K562 (cell line): Measurements from ENCODE around the gene KIF26A. TPM values are rescaled to one million over a fixed set of nuclear protein-coding genes. Genes with fewer than 3 reads are reported as not detected.

Source experiments
- ATAC-seq: fragments of 200-7000 bp; cut with Tn5 transposase; 3 replicates; pipeline ENCODE4 v1.9.1; 2020; ENCODE audit warnings: moderate library complexity
- BruUV-seq: library from RNA; stranded (reverse); fragments of 400-500 nt; replicated peaks from 2 replicates; lab custom pipeline; 2021; lab: Mats Ljungman, UMichigan
- CTCF ChIA-PET: fragments of 300-600 bp; formaldehyde crosslinking; extraction: SDS; loops from one replicate; lab custom pipeline; 2021; ENCODE audit warnings: low intra/inter-chr PET ratio; lab: Yijun Ruan, JAX
- POLR2A ChIA-PET: fragments of 300-600, 350-650 bp; sonication (Branson Sonifier 250); formaldehyde crosslinking; extraction: SDS; loops from one replicate; lab custom pipeline; 2021; ENCODE audit warnings: antibody characterized with exemption, inconsistent platforms; lab: Yijun Ruan, JAX
- DNase-seq, 4 experiments: peaks; one replicate each; pipeline versions ENCODE4 v3.0.0 to v3.0.0-alpha.2; 2011 to 2018; ENCODE audit warnings: low spot score in 3 of 4, mixed read lengths in 3 of 4; ENCODE audit errors: extremely low read depth in 1 of 4
- FAIRE-seq: peaks from 2 replicates; lab custom pipeline; 2011; peaks lifted over from hg19 to GRCh38; lab: Jason Lieb, UNC
- H2AFZ ChIP-seq: 2 replicates; pipeline ENCODE4 v1.6.0; 2011; ENCODE audit warnings: low read depth, low read length, control low read depth, inconsistent platforms
- H3K27ac ChIP-seq: fragments of 200-600 bp; 3 replicates; pipeline ENCODE4 v1.8.0; 2011; ENCODE audit warnings: low read depth, mild to moderate bottlenecking, control low read depth, inconsistent platforms, low read length, moderate library complexity, mixed read lengths; ENCODE audit errors: extremely low read depth
- H3K27me3 ChIP-seq, 2 experiments: fragments of 300-600 bp in 1 of 2; 2 replicates in 1 of 2; 3 replicates in 1 of 2; pipeline versions ENCODE4 v1.6.0 to v1.8.0; 2011; ENCODE audit warnings: inconsistent platforms in 2 of 2, low read length in 2 of 2, mild to moderate bottlenecking in 1 of 2, mixed read lengths in 1 of 2, moderate library complexity in 1 of 2; ENCODE audit not compliant: control insufficient read depth in 2 of 2, insufficient read depth in 2 of 2
- H3K36me3 ChIP-seq: fragments of 300-600 bp; 3 replicates; pipeline ENCODE4 v1.8.0; 2011; ENCODE audit warnings: mild to moderate bottlenecking, low read length, inconsistent platforms; ENCODE audit not compliant: control insufficient read depth, insufficient read depth
- H3K4me1 ChIP-seq, 2 experiments: fragments of 200-600 bp in 1 of 2; replicated peaks in 1 of 2; 2 replicates in 1 of 2; 3 replicates in 1 of 2; pipeline versions ENCODE4 v1.5.1 to v1.8.0; 2011; ENCODE audit warnings: inconsistent platforms in 2 of 2, low read length in 2 of 2, mild to moderate bottlenecking in 1 of 2, mixed read lengths in 1 of 2, moderate library complexity in 1 of 2; ENCODE audit not compliant: control insufficient read depth in 2 of 2, insufficient read depth in 2 of 2
- H3K4me2 ChIP-seq: 2 replicates; pipeline ENCODE4 v1.6.1; 2011; ENCODE audit warnings: low read length, control low read depth, inconsistent platforms, mixed read lengths; ENCODE audit not compliant: insufficient read depth
- H3K4me3 ChIP-seq: fragments of 200-600 bp; sonication (generic), shearing (Covaris generic); 2 replicates; pipeline ENCODE4 v1.5.1; 2016; ENCODE audit warnings: control low read depth, inconsistent platforms
- H3K79me2 ChIP-seq: fragments of 200-600 bp; 3 replicates; pipeline ENCODE4 v1.8.0; 2011; ENCODE audit warnings: low read length, inconsistent platforms; ENCODE audit not compliant: control insufficient read depth, insufficient read depth
- H3K9ac ChIP-seq, 2 experiments: 2 replicates each; pipeline versions ENCODE4 v1.6.0 to v1.6.1; 2011; ENCODE audit warnings: low read depth in 2 of 2, low read length in 2 of 2, control low read depth in 1 of 2, inconsistent platforms in 1 of 2, mild to moderate bottlenecking in 1 of 2, mixed read lengths in 1 of 2; ENCODE audit not compliant: insufficient read depth in 1 of 2
- H3K9me1 ChIP-seq: one replicate; pipeline ENCODE4 v1.6.0; 2011; ENCODE audit warnings: inconsistent platforms, mild to moderate bottlenecking, low read length, moderate library complexity; ENCODE audit not compliant: control insufficient read depth, insufficient read depth
- H3K9me3 ChIP-seq: replicated peaks from 2 replicates; pipeline ENCODE4 v1.5.1; 2011; ENCODE audit warnings: low read depth, low read length, inconsistent platforms; ENCODE audit not compliant: control insufficient read depth, insufficient read depth
- H4K20me1 ChIP-seq: replicated peaks from 2 replicates; pipeline ENCODE4 v1.6.1; 2011; ENCODE audit warnings: low read length, inconsistent platforms, mixed read lengths; ENCODE audit not compliant: control insufficient read depth, insufficient read depth
- BMI1 ChIP-seq: fragments of 150-350 bp; IDR thresholded peaks from 2 replicates; pipeline ENCODE4 v1.6.1; 2014; ENCODE audit warnings: low read length
- BRF1 ChIP-seq: IDR thresholded peaks from 3 replicates; pipeline ENCODE4 v1.6.1; 2011; ENCODE audit warnings: borderline replicate concordance, mild to moderate bottlenecking; ENCODE audit not compliant: insufficient read length; ENCODE audit errors: extremely low read depth
- CBX1 ChIP-seq: sonication (generic); IDR thresholded peaks from 2 replicates; pipeline ENCODE4 v1.6.1; 2016; ENCODE audit warnings: antibody characterized with exemption, low read depth, mild to moderate bottlenecking
- ETV1 ChIP-seq: fragments of 450-650 bp; conservative IDR thresholded peaks from 2 replicates; pipeline ENCODE4 v1.6.1; 2016; ENCODE audit warnings: missing genetic modification characterization, control low read depth, low read depth, missing compliant biosample characterization
- HINFP ChIP-seq: fragments of 450-650 bp; conservative IDR thresholded peaks from 2 replicates; pipeline ENCODE4 v1.6.1; 2016; ENCODE audit warnings: missing genetic modification characterization, low read depth, mild to moderate bottlenecking, control low read depth, missing compliant biosample characterization
- JUNB ChIP-seq: fragments of 450-650 bp; formaldehyde crosslinking; conservative IDR thresholded peaks from 2 replicates; pipeline ENCODE4 v1.4.0; 2020; ENCODE audit warnings: mild to moderate bottlenecking
- MITF ChIP-seq: IDR thresholded peaks from 2 replicates; pipeline ENCODE4 v1.6.1; 2014; ENCODE audit warnings: antibody characterized with exemption
- STAT5B ChIP-seq: fragments of 250-450 bp; sonication (Bioruptor Pico); IDR thresholded peaks from 2 replicates; pipeline ENCODE4 v1.8.0; 2021; ENCODE audit warnings: mild to moderate bottlenecking, inconsistent platforms
- THRAP3 ChIP-seq: fragments of 450-650 bp; IDR thresholded peaks from 2 replicates; pipeline ENCODE4 v1.6.1; 2016; ENCODE audit warnings: mild to moderate bottlenecking, inconsistent platforms, borderline replicate concordance
- UBTF ChIP-seq, 2 experiments: IDR thresholded peaks; 2 replicates each; pipeline ENCODE4 v1.6.1; 2012; ENCODE audit warnings: improper control_type of control experiment in 2 of 2, low read depth in 2 of 2, low read length in 2 of 2, borderline replicate concordance in 1 of 2
- ZBTB2 ChIP-seq: fragments of 450-650 bp; IDR thresholded peaks from 2 replicates; pipeline ENCODE4 v1.6.1; 2016; ENCODE audit warnings: antibody characterized with exemption
- ZBTB49 ChIP-seq: sonication (generic); formaldehyde crosslinking; IDR thresholded peaks from 2 replicates; pipeline ENCODE4 v1.8.0; 2022; ENCODE audit warnings: missing genetic modification reagents, mild to moderate bottlenecking, borderline replicate concordance
- WGBS: fragments of 100-300 bp; shearing (Covaris generic); methylation state at CpG from one replicate; pipeline ENCODE4 v1.1.6; 2016; ENCODE audit warnings: low coverage, mixed read lengths; ENCODE audit not compliant: insufficient coverage; ENCODE audit errors: missing lambda C conversion rate; 5-methylcytosine and 5-hydroxymethylcytosine counted together
- in situ Hi-C: fragments of 300-500 bp; cut with MboI; formaldehyde crosslinking; loops from 4 replicates; pipeline ENCODE4 v1.15.0; 2018; ENCODE audit warnings: inconsistent platforms, mixed read lengths
- intact Hi-C: fragments of 100-400 bp; cut with micrococcal nuclease; formaldehyde crosslinking; loops from 2 replicates; pipeline ENCODE4 v1.14.2; 2022
- polyA plus RNA-seq, 8 experiments: library from polyadenylated mRNA; depleted of rRNA in 4 of 8; stranded (reverse) in 5 of 8; unstranded in 3 of 8; fragments of >200 nt; fragmentation: Nextera tagmentation in 2 of 8; fragmentation: Illumina TruSeq in 1 of 8; extraction: Ambion mirVana in 2 of 8; extraction: Trizol in 1 of 8; gene quantifications; 2 replicates each; pipeline versions ENCODE4 v1.2.1 to v1.2.3, GENCODE V29; 2011 to 2014; ENCODE audit warnings: inconsistent platforms in 1 of 8, missing spikeins in 1 of 8
- total RNA-seq, 7 experiments: library from RNA; depleted of rRNA in 6 of 7; stranded (reverse); fragments of >200 nt in 6 of 7; fragmentation: Illumina TruSeq in 2 of 7; extraction: Trizol in 2 of 7; gene quantifications; 2 replicates each; pipeline versions ENCODE4 v1.2.1 to v1.2.3, GENCODE V29; 2011 to 2021; ENCODE audit warnings: low replicate concordance in 1 of 7

The KIF26A gene
- total and polyA plus RNA-seq, 9 of the 15 experiments (the other 6 are each of a cell fraction or from before 2014, with no cell fraction given) = 0.04 TPM; not detected in 8

GRCh38 chr14:104172880-104173279 is 34.5 kb downstream of the KIF26A start:
- FAIRE-seq = no peak
- intact Hi-C loops = no loop called here
- in situ Hi-C loops = no loop called here

More at GRCh38 chr14:104172880-104173279, 34.5 kb downstream of the KIF26A start:
- H3K4me3 ChIP-seq = no peak overlapping the region
- H3K27ac ChIP-seq = no peak overlapping the region
- peaks cover 0 to 19% of the 10 kb centered on the region in 2 experiments; a peak in 1 of 5 replicates for H3K4me1 ChIP-seq
- WGBS = 13% methylated on average over 10 of the region's 27 CpGs
- TF ChIP-seq ZBTB2 (no peak), JUNB (CRISPR knock-in tag) (no peak), THRAP3 (no peak), BRF1 (no peak), STAT5B (CRISPR knock-in tag) (no peak), BMI1 (no peak), MITF (no peak), CBX1 (no peak), HINFP (tag) (no peak), UBTF (IDR thresholded peaks at IDR 0.05; ENCODE audit: borderline replicate concordance in 1 of 2, low read depth in 2 of 2, low read length in 2 of 2) (no peak), ZBTB49 (CRISPR knock-in tag) (no peak), ETV1 (no peak)
- no peaks in the 10 kb centered on the region for H3K9me1 ChIP-seq
- H2AFZ ChIP-seq = no peak overlapping the region
- H3K79me2 ChIP-seq = no peaks in the 10 kb centered on the region
- CTCF ChIA-PET = no interaction called here
- no TSS peak for BruUV-seq
- POLR2A ChIA-PET = no interaction called here
- peaks cover 11% of the 10 kb centered on the region; the same call in 1 of the 2 replicates for H4K20me1 ChIP-seq
- no peaks in the 10 kb centered on the region for H3K36me3 ChIP-seq
- ATAC-seq (no peak), DNase-seq (no peak)
- no peaks in the 10 kb centered on the region for H3K9me3 ChIP-seq
- peaks cover 0 to 68% of the 10 kb centered on the region in 2 experiments; a peak in 4 of 5 replicates for H3K27me3 ChIP-seq
- H3K4me2 ChIP-seq = no peak overlapping the region
- H3K9ac ChIP-seq = no peak overlapping the region
